ENCODE data around the gene PIK3C3. TPM values are rescaled to one million over a fixed set of nuclear protein-coding genes. Genes with fewer than 3 reads are reported as not detected.

PIK3C3 gene
- total and polyA plus RNA-seq, 8 donors, result 19.7 to 99.5 (median 36.3) TPM

DNA sequence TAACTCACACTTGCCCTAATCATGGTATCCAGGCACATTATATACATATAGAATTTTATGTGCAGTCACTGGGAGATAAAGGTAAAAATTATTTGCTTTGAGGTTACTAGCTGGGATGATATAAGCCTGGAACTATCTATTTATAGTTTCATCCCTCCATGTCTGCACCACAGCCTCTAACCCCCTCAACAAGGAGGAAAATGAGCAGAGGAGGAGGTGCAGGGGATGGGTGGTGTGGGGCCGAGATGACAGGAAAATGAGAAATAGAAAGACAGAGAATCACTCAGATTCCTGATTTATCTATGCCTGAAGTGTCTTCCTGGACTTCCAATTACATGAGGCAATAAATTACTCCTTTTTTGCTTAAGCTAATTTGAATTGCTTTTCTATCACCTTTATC is 145.2 kb downstream of the PIK3C3 start:
- WGBS, 5 donors, result 75 to 82% (median 79%) methylated on average over 1 of the region's 1 CpG
- H3K9me3 ChIP-seq, result no peaks in the 10 kb centered on the region
- intact Hi-C loops (cut with DNase I; ENCODE audit: low total_unique reads), result no loop called here
- H3K27ac ChIP-seq, result no peak overlapping the region
- H3K4me1 ChIP-seq, result no peaks in the 10 kb centered on the region
- no peak for DNase-seq
- H3K27me3 ChIP-seq, result no peaks in the 10 kb centered on the region
- TF ChIP-seq EP300 (IDR thresholded peaks at IDR 0.05) (no peak), POLR2A (IDR thresholded peaks at IDR 0.05) (no peak), POLR2AphosphoS5 (IDR thresholded peaks at IDR 0.05) (no peak)
- TF ChIP-seq, protein P1, sequence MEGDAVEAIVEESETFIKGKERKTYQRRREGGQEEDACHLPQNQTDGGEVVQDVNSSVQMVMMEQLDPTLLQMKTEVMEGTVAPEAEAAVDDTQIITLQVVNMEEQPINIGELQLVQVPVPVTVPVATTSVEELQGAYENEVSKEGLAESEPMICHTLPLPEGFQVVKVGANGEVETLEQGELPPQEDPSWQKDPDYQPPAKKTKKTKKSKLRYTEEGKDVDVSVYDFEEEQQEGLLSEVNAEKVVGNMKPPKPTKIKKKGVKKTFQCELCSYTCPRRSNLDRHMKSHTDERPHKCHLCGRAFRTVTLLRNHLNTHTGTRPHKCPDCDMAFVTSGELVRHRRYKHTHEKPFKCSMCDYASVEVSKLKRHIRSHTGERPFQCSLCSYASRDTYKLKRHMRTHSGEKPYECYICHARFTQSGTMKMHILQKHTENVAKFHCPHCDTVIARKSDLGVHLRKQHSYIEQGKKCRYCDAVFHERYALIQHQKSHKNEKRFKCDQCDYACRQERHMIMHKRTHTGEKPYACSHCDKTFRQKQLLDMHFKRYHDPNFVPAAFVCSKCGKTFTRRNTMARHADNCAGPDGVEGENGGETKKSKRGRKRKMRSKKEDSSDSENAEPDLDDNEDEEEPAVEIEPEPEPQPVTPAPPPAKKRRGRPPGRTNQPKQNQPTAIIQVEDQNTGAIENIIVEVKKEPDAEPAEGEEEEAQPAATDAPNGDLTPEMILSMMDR (IDR thresholded peaks at IDR 0.05), result no peak
- no peak overlapping the region for H3K4me3 ChIP-seq
- H3K36me3 ChIP-seq, result no peaks in the 10 kb centered on the region

GRCh38 chr18:42100911-42101310 is 145.9 kb downstream of the PIK3C3 start:
- Histone ChIP-seq H3K36me3 (no peaks in the 10 kb centered on the region), H3K9me3 (no peaks in the 10 kb centered on the region), H3K27ac (no peak overlapping the region), H3K27me3 (no peaks in the 10 kb centered on the region), H3K4me3 (no peak overlapping the region), H3K4me1 (no peaks in the 10 kb centered on the region)
- WGBS, 5 donors, result 34 to 43% (median 41%) methylated on average over 2 of the region's 2 CpGs
- no peak for TF ChIP-seq POLR2AphosphoS5 (IDR thresholded peaks at IDR 0.05)
- no peak for TF ChIP-seq POLR2A (IDR thresholded peaks at IDR 0.05)
- TF ChIP-seq, protein P1 (IDR thresholded peaks at IDR 0.05), result no peak
- no peak for TF ChIP-seq EP300 (IDR thresholded peaks at IDR 0.05)
- no peak for DNase-seq
- intact Hi-C loops (cut with DNase I; ENCODE audit: low total_unique reads), result no loop called here

DNA sequence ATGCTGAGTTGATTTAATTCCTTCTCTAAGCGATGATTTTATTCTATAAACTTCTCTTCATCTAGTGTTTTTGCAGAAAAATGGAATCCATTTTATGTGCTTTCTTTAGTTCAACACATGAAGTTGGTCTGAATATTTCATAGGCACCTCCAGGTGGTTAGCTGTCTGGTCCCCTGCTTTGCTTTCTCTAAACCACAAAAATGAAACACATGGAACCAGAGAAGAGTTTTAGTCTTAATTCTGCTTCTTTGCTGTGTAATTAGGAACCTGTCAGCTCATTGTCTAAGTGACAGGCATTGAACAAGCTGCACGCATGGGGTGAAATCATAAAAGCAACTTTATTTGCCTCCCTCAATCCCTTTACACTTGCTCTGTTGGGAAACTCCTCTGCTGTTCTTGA is 150.4 kb downstream of the PIK3C3 start:
- no peaks in the 10 kb centered on the region for H3K4me1 ChIP-seq
- 79 to 89% (median 88%) methylated on average over 2 of the region's 2 CpGs for WGBS, 5 donors
- H3K4me3 ChIP-seq, result no peak overlapping the region
- intact Hi-C loops (cut with DNase I; ENCODE audit: low total_unique reads), result no loop called here
- no peaks in the 10 kb centered on the region for H3K9me3 ChIP-seq
- no peak overlapping the region for H3K27ac ChIP-seq
- DNase-seq, result no peak
- no peaks in the 10 kb centered on the region for H3K36me3 ChIP-seq
- no peaks in the 10 kb centered on the region for H3K27me3 ChIP-seq
- no peak for TF ChIP-seq POLR2A (IDR thresholded peaks at IDR 0.05)
- no peak for TF ChIP-seq POLR2AphosphoS5 (IDR thresholded peaks at IDR 0.05)
- TF ChIP-seq EP300 (IDR thresholded peaks at IDR 0.05), result no peak
- TF ChIP-seq, protein P1 (IDR thresholded peaks at IDR 0.05), result no peak

DNA sequence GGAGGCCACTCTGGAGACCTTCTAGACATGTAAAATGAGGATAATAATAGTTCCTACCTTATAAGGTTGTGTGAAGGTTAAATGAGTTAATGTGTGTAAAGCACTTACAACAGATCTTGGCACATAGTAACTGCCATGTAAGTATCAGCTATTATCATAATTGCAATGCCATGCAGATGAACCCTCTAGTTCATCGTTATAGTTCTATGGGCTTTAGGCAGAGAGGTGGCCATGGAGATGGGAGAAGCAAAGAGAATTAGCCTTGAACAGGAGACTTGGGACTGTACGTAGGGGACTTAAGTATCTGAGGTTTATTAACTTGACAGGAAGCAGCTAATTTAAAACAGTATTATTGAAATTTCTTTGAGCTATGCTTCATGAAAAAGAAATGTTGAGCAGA is 151.8 kb downstream of the PIK3C3 start:
- Histone ChIP-seq H3K27me3 (no peaks in the 10 kb centered on the region), H3K9me3 (no peaks in the 10 kb centered on the region), H3K36me3 (no peaks in the 10 kb centered on the region), H3K4me1 (no peaks in the 10 kb centered on the region), H3K27ac (no peak overlapping the region), H3K4me3 (no peak overlapping the region)
- DNase-seq, result no peak
- TF ChIP-seq POLR2AphosphoS5 (IDR thresholded peaks at IDR 0.05) (no peak), EP300 (IDR thresholded peaks at IDR 0.05) (no peak), POLR2A (IDR thresholded peaks at IDR 0.05) (no peak)
- TF ChIP-seq, protein P1 (IDR thresholded peaks at IDR 0.05), result no peak
- intact Hi-C loops (cut with DNase I; ENCODE audit: low total_unique reads), result no loop called here
- 43 to 95% (median 65%) methylated on average over 2 of the region's 2 CpGs for WGBS, 5 donors
